Glomerular endothelial cell (primary cell): ENCODE data around the gene FGF1. TPM values are rescaled to one million over a fixed set of nuclear protein-coding genes. Genes with fewer than 3 reads are reported as not detected.

Source experiments
- DNase-seq: peaks from one replicate; pipeline ENCODE4 v3.0.0-alpha.2; 2011; ENCODE audit warnings: low read depth, low spot score; ENCODE audit errors: extremely low read depth
- total RNA-seq: library from RNA; depleted of rRNA; stranded (reverse); fragments of >200 nt; gene quantifications from 2 replicates; pipeline ENCODE4 v1.2.3, GENCODE V29; 2015

FGF1 gene
- total RNA-seq, 1 donor from 2014 or later, result 1.5 TPM

GRCh38 chr5:142697356-142698255 is 11.7 kb upstream of the FGF1 start:
- no peak for DNase-seq

GRCh38 chr5:142696379-142696778 is 10.5 kb upstream of the FGF1 start:
- no peak for DNase-seq

- DNase-seq, result no peak
Observed at GRCh38 chr5:142694092-142694856, 8.4 kb upstream of the FGF1 start.

GRCh38 chr5:142692321-142692894 is 6.5 kb upstream of the FGF1 start:
- DNase-seq, result no peak

- DNase-seq, result no peak
Observed at GRCh38 chr5:142690667-142691066, 4.8 kb upstream of the FGF1 start.

- no peak for DNase-seq
Observed at GRCh38 chr5:142689081-142689480, 3.2 kb upstream of the FGF1 start.

- DNase-seq, result no peak
Observed at GRCh38 chr5:142688281-142688989, 2.5 kb upstream of the FGF1 start.

GRCh38 chr5:142686968-142687367 is 1.1 kb upstream of the FGF1 start:
- DNase-seq, result no peak

- no peak for DNase-seq
Observed at GRCh38 chr5:142686210-142686734, 382 bp upstream of the FGF1 start.

GRCh38 chr5:142684508-142685041 is 1.3 kb downstream of the FGF1 start:
- DNase-seq, result no peak

- DNase-seq, result no peak
Observed at GRCh38 chr5:142683881-142684505, 1.9 kb downstream of the FGF1 start.

GRCh38 chr5:142683116-142683515 is 2.8 kb downstream of the FGF1 start:
- no peak for DNase-seq

GRCh38 chr5:142680605-142681259 is 5.2 kb downstream of the FGF1 start:
- DNase-seq, result no peak

GRCh38 chr5:142679744-142680143 is 6.1 kb downstream of the FGF1 start:
- DNase-seq, result no peak

GRCh38 chr5:142678529-142678928 is 7.4 kb downstream of the FGF1 start:
- no peak for DNase-seq

- DNase-seq, result no peak
Observed at GRCh38 chr5:142677198-142677597, 8.7 kb downstream of the FGF1 start.

- no peak for DNase-seq
Observed at GRCh38 chr5:142676318-142676717, 9.6 kb downstream of the FGF1 start.

- DNase-seq, result no peak
Observed at GRCh38 chr5:142674531-142675469, 11.1 kb downstream of the FGF1 start.
